CD4-positive, alpha-beta T cell treated with Interleukin-4 for 4 hours (primary cell): Measurements from ENCODE around the gene PSMD11.
"Not testable (repeated sequence)": the region's sequence is repeated elsewhere in the genome, so short reads cannot be mapped to it uniquely, and the experiment has no call there.

ENCODE experiments used
- DNase-seq: peaks from one replicate; pipeline ENCODE4 v3.0.0-alpha.2; 2020

Gene PSMD11

DNA sequence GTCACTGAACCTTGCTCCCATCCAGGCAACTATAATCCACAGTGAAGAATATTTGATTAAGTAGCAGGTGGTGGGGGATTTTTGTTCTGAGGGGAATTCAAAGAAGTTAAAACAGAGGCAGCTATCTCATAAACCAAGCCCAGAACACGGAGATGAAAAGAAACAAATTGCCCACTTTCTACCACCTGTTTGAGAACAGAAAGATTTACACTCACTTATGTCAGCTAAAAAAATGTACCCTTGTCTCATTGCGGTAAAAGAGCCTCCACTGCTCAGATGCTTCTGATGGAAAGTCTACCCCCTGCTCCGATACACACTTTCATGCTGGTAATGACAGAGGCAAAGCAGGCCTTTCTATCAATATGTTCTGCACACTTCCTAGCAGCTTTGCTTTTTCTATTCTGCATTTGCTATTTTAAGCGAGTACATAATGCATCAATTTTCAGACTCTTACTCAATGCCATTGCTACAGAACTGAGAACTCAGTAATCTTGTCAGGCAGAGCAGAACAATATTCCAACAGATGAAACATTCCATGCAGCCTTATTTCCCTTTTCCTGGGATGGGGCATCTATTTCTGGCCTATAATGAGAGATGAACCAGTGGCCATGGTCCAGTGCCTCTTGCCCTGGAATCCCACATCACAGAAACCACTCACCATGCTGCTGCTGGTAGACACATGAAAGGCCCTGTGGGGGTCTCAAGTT, 71.5 kb downstream of the PSMD11 start:
- DNase-seq, result peak; percentile 29

DNA sequence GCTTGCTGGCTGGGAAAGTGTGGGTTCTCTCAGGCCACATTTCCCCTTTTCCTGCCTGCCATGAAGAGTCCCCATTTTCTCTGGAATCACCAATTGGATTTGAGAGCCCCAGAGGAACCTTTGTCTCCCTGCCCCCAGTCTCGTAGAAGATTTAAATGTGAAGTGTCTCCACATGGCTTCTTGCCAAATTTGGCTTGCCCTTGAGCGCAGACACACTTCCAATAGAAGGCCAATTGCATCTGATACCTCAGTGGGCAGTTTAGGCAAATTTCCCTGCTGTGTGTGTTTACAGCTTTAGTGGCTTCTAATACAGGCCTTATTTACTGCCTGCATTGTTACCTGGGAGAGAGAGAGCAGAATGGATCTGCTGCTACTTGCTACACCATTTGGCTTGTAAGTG, 72.1 kb downstream of the PSMD11 start:
- no peak for DNase-seq

DNA sequence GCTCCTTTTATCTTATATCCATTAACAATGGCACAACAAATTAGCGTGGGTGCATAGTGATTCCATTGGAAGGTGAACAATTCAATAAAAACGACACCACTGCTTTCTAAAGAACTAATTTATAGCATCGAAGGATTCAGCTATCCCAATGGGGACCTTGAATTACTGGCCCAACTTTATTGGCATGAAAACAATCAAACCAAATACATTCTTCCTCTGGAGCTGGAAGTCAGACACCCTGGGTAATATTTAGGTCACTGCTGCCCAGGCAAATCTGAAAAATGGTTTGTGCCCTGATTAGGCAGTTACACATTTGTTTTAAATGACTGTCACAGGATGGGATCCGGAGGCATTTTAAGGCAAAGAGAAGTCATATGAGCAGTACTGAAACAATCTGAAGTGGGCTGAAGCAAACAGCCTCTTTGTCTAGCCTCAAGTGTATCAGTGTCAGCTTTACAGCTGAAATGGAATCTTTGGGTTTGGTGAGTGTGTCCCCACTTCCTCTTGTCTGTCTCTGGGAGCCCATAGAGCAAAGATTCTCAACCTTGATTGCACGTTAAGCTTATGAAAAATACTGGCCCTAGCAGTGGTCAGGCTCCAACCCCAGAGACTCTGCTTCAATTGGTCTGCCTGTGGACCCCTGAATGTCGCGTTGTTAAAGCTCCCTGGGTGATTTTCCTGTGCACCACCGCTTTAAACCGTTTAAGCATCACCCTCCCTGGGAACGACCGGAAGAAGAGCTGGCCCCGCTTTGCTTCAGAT, 72.8 kb downstream of the PSMD11 start:
- peak; percentile 39 for DNase-seq

DNA sequence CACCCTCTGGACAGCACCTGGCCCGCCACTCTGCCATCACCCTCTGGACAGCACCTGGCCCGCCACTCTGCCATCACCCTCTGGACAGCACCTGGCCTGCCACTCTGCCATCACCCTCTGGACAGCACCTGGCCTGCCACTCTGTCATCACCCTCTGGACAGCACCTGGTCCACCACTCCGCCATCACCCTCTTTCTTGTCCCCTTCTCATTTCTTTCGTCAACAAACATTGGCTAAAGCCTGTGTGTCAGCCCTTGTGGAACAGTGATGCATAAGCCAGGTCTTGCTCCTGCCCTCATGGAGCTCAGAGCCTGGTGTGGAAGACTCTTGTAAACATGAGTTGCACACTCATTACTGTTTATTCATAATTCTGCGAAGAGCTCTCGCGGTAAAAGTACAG, 73.7 kb downstream of the PSMD11 start:
- no peak for DNase-seq

DNA sequence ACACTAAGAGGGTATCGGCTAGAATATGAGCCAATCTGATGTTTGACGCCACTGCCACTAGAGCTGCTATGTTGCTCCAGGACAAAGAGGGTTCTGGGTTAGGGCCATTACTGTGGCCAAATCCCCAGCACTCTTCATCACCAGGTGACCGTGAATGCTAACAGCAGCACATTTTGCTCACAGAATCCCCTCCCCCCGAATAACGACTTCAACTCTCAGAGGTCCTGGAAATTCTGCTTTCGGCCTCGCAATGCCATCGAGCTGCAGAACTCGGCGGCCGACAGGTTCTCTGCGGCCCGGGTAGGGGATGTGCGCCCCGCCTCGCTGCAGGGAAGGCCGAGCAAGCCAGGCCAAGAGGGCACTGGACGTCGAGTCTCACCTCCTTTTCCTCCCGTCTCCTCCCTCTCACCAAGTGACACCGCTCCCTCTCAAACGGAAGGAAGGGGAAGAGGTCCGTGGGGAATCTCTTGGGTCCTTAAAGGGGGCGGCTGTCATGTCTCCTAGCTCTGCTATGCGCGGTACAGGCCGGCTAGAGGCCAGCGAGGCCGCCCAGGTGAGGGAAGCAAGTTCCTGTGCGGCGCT, 74.4 kb downstream of the PSMD11 start:
- no peak for DNase-seq

DNA sequence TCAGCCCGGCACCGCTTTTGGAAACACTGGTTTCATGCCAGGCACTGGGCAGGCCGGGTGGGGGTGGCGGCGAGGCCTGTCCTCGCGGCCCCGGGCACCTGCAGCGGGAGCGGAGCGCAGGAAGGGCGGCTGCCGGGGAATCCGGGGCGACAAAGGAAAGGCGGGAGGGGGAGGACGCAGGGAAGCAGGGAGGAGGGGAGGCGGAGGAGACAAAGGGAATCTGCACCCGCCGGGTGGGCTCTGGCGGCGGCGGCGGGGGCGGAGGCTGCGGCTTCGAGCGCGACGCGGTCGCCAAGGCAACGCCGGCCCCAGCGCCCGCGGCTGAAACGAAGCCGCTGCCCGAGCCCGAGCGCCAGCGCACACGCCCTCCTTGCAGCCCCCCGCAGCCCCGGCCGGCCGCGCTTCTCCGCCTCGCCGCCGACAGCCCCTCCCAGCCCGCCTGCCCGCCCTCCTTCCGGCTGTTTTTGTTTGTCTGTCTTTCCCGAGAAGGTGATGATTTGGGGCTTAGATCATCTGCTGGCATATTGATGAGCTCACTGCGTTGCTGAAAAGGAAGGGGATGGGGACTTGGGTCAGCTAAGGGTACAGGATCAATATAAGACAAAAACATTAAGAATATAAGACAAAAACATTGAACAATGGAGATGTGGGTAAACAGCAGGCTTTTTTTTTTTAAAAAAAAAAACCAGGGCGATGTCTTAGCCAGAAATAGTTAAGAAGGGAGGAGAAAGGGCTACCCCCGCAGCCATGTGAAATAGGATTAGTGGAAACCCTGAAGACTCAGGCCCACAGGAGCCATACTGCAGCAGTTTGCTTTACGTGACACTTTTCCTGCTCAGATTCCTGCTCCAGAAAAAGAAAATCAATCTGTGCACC, 75.2 kb downstream of the PSMD11 start:
- DNase-seq, result peak; percentile 94

DNA sequence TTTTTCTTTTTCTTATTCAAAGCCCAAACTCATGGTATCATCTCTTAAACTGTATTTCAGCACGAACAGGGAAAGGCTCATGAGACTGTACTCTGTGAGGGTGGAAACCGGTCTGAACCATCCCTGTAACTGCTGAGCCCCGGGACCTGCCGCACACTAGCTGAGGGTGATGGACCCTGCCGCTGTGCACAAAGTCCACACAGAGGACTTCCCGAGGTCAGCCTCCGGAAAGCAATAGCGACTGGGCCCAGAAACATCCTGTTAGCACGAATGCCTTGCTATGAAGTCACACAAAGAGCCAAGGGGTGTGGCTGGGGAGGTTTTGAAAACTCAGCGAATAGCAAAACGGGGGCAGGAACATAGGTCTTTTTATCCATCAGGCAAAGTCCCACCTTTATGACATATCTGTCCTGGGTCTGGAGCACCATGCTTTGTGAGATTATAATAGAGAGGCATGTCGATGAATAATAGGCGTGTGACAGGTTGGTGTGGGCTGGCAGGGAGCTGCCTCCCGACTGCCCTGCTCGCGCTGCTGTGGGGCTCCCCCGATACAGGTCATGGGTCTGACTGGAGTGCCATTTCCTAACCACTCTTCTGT, 75.9 kb downstream of the PSMD11 start:
- peak; percentile 83 for DNase-seq

DNA sequence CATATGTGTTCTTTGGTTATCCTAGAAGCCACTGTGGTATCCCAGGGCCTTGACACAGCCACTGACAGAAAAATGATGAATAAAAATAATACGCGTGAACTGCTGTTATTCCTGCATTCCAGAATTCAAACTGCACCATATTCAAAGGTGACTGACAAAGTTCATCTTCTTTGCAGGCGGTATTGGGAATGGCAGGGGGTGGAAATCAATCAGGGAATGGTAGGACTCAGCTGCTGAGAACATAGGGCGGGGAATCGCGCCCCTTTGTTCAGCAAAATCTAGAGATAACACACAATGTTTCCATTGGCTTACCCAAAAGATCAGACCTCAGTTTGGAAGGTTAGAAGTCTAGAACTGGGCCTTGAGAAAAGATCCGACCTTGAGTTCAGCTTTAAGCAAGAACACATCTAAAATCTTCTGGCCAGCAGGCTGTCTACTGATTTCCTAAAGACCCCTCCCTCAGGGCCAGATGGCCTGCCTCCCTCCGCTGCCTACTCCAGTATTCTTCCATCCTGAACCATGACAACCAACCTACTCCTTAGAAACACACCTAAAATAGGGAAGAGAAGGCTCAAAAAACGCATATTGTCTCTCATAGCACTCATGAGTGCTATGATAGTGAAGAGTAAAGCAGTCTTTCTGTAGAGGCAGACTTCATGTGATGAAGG, 76.6 kb downstream of the PSMD11 start:
- no peak for DNase-seq

DNA sequence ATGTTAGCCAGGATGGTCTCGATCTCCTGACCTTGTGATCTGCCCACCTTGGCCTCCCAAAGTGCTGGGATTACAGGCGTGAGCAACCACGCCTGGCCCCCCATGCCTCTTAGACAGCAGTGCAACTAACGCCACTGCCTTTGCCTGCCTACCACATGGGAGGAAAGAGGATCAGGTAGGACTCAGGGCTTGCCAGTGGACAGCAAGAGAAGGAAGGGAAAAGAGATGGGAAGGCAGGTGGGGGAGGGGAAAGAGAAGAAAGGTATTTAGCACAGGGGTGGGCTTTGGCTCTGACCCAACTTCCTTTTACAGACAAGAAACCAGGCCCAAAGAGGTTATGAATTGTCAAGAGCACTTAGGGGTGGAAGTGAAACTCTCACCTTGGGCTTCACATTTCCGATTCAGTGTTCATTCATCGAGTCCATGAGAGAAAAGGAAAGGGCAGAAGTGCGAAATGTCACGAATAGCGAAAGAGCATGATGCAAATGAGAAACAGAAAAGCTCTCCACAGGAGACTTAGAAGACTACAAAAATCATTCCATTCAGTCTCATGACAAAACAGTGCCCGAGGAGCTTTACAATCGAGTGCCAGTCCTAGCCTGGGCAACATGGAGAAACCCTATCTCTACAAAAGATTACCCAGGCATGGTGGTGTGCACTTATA, 78.8 kb downstream of the PSMD11 start:
- DNase-seq, result peak; percentile 61

DNA sequence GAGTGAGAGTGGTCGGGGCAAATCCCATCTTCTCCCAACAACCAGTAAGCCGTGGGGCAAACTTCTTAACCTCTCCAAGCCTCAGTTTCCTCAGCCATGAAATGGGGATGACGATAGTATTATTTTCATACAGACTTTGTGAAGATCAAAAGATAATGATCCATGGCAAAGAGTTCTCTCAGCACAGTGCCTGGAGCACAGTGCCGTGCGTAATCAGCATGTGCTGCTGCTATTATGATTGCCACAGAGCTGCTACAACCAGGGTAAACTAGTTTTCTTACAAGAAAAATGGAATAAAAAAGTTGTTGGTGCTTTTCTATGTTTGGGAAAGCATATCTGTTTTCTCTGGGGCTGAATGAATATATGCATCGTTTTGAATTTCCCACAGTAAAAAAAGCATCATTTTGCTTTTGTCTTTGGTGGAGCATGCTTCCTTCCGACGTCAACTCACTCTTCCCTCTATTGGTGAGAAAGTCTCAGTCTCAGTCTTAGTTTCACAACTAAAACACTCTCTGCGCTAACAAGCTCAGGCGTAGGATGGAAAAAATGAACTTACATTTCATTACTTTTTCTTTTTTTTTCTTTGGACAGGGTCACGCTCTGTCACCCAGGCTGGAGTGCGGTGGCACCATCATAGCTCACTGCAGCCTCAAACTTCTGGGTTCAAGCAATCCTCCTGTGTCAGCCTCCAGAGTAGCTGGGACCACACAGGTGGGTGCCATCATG, 79.7 kb downstream of the PSMD11 start:
- DNase-seq, result peak; percentile 58

DNA sequence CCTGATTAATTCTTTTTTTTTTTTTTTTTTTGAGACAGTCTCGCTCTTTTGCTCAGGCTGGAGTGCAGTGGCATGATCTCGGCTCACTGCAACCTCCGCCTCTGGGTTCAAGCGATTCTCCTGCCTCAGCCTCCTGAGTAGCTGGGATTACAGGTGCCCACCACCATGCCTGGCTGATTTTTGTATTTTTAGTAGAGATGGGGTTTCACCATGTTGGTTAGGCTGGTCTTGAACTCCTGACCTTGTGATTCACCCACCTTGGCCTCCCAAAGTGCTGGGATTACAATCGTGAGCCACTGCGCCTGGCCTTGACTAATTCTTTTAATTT, 80.2 kb downstream of the PSMD11 start:
- not testable (repeated sequence) for DNase-seq

DNA sequence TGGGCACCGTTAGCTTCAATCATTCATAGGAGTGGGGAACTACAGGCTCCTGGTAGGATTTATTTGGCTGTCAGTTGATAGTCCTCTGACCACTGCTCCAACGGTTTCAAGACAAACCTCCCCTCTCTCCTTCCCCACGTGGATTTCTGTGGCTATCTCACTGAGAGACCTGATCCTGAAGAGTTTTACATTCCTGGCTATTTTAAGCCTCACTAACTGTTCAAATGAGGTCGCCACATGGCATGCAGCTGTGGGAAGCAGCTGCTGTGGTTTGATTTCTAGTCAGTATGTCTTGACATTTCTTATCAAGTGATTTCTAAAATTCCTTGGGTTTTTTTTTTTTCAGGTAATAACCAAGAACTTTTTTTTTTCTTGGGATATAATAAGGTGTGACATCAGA, 80.8 kb downstream of the PSMD11 start:
- no peak for DNase-seq

DNA sequence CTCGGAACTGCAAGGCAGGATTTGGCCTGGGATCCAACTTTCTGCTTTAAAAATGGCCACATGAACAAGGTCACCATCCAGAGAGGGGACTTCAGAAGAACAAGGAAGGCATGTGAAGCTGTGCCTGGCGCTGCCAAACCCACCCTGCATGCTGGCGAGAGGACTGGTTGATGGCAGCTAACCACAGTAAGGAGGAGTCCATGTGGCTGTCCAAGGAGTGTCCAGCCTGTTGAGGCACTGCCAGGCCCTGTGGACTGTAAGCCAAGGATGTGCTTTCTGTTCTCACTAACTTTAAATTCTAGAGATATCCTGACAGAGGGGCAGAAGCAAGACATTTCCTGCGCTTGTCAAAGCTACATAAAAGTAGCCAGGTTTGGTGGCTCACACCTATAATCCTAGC, 82.8 kb downstream of the PSMD11 start:
- DNase-seq, result no peak

DNA sequence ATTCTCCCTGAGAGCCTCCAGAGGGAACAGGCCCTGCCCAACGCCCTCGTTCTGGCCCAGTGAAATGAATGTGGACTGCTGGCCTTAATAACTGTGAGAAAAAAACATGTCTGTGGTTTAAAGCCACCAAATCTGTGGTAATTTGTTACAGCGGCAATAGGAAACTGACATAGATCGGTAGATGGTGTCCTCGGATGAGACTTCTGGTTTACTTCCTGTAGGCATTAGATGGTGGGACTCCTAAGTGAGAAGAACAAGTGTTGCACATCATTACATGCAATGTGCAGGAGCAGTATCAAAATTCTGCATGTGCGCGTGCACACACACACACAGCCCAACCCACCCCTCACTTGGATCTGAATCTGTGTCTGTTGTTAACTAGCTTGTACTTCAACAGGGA, 84.5 kb downstream of the PSMD11 start:
- DNase-seq, result peak; percentile 48

DNA sequence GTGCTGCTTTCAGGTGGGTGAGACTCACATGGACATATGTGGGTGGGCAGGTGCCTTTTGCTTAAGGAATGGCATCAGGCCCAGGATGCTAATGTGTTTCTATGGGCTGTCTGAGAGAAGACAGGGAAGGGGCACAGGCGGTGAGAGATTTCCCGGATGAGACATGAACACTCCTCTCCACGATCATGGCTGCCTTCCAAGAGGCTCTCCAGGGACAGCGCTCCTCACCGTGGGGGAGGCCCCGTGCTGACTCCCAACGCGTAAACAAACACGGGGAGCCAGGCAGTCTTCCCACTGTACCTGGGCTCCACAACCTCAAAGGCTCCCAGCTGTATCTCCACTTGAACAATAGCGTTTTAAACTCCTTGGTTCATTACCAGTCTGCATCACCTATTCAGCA, 85.3 kb downstream of the PSMD11 start:
- DNase-seq, result no peak
